ENCODE measurements around the gene SIMC1.

Gene SIMC1

DNA sequence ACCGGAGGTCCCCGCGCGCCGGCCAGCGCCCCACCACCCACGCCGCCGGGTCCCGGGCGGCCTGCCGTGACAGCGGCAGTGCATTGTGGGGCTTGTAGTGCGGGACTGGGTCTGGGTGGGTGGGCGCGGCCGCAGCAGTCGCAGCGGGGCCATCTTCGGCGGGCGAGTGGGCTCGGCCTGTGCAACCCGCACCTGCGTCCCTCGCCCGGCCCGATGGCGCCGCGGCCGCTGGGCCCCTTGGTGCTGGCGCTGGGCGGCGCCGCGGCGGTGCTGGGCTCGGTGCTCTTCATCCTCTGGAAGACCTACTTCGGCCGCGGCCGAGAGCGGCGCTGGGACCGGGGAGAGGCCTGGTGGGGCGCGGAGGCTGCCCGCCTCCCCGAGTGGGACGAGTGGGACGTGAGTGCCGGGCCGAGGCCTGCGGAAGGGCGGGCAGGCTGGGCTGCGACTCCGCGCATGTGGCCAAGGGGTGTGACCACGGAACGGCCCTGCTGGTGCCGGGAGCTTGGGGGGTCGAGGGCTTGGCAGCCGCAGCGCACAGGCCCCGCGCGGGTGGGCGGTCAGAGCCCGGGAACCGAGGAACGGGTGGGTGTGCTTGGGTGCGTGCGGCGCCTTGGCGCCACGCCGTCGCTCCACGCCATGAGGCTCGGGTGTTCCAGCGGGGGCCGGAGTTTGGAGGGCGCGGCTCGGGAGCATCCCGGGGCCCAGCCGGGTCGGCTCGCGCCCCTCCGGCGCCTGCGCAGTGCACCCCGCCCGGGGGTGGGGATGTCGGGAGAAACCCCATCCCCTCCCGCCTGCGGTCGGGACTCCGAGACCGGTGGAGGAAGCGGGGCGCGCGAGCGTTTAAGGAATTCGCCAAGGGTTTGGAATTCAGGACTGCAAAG is 127.4 kb downstream of the SIMC1 start, which contains the start of gene ARL10:
ARL10 (plus strand) TSS at position 137 of the 881 bp plus-strand sequence; CDS start at position 214, 77 bp downstream.
- DNase-seq = no peak

DNA sequence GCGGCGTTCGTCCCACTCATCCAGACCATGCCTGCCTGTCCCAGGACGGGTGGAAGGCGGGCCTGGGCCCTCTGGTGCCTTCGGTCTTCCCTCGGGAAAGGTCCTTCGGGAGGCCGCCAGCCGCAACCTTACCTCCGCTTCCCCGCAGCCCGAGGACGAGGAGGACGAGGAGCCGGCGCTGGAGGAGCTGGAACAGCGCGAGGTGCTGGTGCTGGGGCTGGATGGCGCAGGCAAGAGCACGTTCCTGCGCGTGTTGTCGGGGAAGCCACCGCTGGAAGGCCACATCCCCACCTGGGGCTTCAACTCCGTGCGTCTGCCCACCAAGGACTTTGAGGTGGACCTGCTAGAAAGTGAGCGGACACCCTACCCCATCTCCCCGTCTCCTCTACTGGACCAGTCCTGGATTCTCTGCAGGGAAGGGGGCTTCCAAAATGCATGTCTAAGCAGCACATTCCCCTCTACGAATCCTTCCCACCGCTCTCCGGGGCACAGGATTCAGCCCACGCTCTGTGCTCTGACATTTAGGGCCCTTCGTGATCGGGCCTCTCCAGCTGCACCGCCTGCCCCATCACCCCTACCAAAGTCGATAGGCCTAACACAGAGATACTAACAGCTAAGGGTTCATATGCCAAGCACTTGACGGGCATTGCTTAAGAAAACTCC is 128.1 kb downstream of the SIMC1 start:
- no peak for DNase-seq

GRCh38 chr5:176368726-176369125 is 130.5 kb downstream of the SIMC1 start:
- DNase-seq = no peak

DNA sequence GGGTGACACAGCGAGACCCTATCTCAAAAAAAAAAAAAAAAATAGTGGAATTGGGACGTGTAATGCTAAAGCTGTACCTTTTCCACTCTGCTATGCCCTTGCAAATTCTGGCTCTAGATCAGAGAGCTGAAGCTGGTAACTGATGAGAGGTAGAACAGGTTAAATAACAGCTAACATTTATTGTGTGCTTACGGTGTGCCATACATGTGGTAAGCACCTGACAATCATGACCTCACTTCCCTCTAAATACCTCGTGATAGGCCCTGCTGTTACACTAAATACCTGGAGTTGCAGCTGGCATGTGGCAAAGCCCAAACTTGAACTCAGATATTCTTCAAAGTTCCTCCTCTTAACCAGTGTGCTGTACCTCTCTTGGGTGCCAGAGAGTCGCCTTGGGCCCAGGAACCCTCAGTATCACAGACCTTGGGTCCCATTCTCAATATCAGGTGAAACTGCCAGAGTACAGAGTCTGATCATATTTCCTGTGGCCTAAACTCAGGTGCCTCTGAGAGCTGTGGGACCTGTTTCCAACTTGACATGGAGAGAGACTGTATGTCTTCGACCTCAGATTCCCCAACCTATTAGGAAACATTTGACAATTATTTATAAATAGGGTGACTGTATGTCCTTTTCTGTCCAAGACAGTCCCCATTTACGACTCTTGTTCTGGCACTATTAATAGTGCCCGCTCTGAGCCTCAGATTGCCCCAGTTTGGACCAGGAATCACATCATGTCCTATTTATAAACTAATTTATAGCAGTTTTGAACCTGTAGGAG is 131.9 kb downstream of the SIMC1 start:
- no peak for DNase-seq

- DNase-seq = no peak
Measured at GRCh38 chr5:176371621-176372539, 133.7 kb downstream of the SIMC1 start.

DNA sequence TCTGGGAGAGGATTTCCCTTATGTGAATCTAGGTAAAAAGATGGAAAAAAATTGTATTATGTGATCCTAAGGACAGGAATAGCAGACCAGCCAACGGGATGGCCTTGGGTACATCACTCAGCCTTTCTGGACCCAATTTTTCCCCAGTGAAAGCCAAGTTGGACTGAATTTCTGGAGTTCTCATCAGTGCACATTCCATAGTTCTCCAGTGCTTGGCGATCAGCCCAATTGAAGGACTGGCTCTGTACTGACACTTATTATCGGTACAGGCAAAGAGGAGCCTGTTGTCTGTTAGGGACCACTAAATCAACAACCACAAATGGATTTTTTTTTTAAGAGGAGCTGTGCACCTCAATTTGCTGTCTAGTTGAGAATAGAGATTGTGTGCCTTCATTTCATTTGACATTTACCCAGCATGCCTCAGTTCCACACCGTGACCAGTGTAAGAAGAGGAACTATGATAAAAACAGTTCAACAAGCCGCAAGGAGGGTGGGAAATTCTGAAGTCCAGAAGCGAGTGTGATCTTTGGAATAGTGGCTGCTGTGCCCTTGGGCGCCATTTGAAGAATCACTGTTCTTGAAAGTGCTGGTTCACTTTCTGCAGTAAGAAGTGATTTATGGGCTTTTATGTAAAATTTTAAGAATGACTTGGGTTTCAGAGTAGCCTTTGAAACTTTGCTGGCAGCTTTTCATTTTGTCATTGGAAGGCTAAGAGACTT is 135.0 kb downstream of the SIMC1 start:
- DNase-seq = no peak

- no peak for DNase-seq
Measured at GRCh38 chr5:176379881-176380280, 141.7 kb downstream of the SIMC1 start.

DNA sequence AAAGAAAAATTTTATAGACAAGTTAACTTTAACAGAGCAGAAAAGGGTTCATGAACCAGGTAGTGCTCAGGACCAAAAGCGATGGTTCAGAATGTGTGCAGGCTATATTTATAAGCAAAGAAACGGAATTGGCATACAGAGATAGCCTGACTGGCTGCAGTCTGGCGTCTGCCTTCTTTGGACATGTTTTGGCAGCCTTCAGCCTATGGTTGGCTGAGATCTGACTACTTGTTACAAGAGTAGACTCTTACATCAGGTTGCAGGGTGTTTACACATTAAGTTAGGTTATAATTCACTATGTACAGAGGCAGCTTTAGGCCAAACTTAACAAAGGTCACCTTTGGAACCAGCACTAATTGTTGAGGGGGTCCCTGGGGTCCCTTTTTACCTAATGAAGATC is 143.2 kb downstream of the SIMC1 start:
- no peak for DNase-seq

DNA sequence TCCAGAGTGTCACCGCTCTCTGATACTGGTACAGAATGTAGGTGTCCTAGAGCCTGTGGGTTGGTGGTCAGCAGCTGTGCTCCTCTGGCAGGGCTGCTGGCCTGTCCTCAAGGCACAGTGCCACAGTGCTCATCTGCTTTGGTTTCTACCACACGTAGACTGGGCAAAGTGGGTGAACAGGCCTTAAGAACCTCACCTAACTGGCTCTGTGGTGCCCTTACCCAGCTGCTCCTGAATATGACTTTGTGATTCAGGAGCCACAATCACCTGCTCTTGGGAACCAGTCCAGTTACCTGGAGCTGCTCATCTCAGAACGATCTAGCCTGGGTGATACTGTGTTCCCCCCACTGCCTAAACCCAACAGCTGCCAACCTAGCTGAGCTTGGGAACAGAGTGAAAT is 143.8 kb downstream of the SIMC1 start:
- DNase-seq = no peak

DNA sequence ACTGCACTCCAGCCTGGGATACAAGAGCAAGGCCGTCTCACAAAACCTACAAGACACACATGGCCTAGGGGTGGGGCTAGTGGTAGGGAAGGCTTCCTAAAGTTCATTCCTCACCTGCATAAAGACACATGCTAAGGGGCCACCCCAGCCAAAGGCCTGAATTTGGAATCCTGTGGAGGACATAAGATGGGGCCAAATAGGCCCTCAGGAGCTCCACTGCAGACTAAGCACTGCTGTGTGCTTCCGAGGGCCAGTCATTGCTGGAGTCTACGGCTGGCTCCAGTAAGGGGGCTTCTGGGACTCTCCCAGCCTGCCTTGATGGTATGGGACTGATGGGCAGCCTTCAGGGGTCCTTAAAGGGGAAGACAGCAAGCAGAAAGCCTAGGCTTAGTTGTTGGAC is 144.5 kb downstream of the SIMC1 start:
- DNase-seq = no peak

- no peak for DNase-seq
Measured at GRCh38 chr5:176383248-176383905, 145.2 kb downstream of the SIMC1 start.

DNA sequence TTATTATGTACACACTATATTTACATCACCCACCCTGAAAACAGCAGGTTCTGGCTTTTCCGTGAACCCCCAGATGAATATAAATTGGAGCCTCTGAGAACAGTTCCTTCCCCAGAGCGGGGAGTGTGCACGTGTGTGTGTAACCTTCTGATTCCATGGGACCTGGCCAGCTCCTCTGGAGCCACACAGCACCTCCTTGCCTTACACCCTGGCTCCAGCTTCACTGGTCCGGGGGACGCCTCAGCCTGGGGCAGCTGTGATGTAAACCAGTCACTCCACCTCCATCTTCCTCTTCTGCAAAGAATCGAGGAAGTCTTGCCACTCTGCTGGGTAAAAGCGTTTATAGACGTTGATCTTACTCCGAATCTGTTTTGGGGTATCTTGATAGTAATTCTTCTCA is 145.7 kb downstream of the SIMC1 start:
- DNase-seq = no peak

- DNase-seq = no peak
Measured at GRCh38 chr5:176384366-176384930, 146.2 kb downstream of the SIMC1 start.

DNA sequence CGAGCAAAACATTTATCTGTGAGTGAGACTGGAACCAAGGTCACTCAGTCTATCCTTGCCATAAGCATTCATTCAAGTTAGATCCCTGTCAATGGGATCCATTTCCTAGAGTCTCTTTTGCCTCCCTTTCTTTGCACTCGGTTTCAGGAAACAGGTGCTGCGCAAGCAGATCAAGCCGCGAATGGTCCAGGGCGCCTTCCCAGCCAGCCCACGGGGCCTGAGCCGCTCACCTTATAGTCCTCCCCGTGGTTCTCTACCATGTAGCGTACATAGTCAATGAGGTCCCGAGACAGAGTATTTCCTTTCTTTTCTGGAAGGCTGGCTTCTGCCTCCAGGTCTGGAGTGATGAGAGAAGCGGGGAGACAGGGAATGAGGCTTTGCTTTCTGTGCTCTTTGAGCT is 146.8 kb downstream of the SIMC1 start:
- DNase-seq = no peak

- DNase-seq = no peak
Measured at GRCh38 chr5:176386491-176386890, 148.3 kb downstream of the SIMC1 start.

GRCh38 chr5:176387384-176387925 is 149.2 kb downstream of the SIMC1 start:
- no peak for DNase-seq

- DNase-seq = no peak
Measured at GRCh38 chr5:176388003-176388443, 149.8 kb downstream of the SIMC1 start.

- DNase-seq = peak; percentile 95 to 97
Measured at GRCh38 chr5:176388444-176389134, 150.4 kb downstream of the SIMC1 start, which contains the start of the genes HIGD2A and NOP16. HIGD2A (plus strand) TSS chr5:176388751; CDS start chr5:176388820, 69 bp downstream. NOP16 (minus strand) TSS chr5:176388598; CDS start chr5:176388539, 59 bp downstream.

Measured in NCI-H187 (cell line).